Stomach smooth muscle (tissue), 2 donors: ENCODE results near the gene TDRD7.

ENCODE experiments used
- H3K27ac ChIP-seq: one replicate; pipeline ENCODE4 v1.7.0; 2013; ENCODE audit warnings: mild to moderate bottlenecking, low read length, inconsistent platforms
- H3K27me3 ChIP-seq, 2 donors: one replicate each; pipeline ENCODE4 v1.7.0; 2013; ENCODE audit warnings: low read length in 2 of 2; ENCODE audit not compliant: insufficient read depth in 2 of 2, control insufficient read depth in 1 of 2
- H3K36me3 ChIP-seq, 2 donors: one replicate each; pipeline ENCODE4 v1.7.0; 2013; ENCODE audit warnings: low read length in 2 of 2; ENCODE audit not compliant: control insufficient read depth in 2 of 2, insufficient read depth in 2 of 2
- H3K4me1 ChIP-seq: one replicate; pipeline ENCODE4 v1.7.0; 2013; ENCODE audit warnings: low read length; ENCODE audit not compliant: control insufficient read depth, insufficient read depth
- H3K4me3 ChIP-seq, 2 donors: one replicate each; pipeline ENCODE4 v1.7.0; 2013; ENCODE audit warnings: low read length in 2 of 2
- H3K9ac ChIP-seq, 2 donors: one replicate each; pipeline ENCODE4 v1.7.0; 2013; ENCODE audit warnings: low read length in 2 of 2, mild to moderate bottlenecking in 1 of 2
- H3K9me3 ChIP-seq, 2 donors: one replicate each; pipeline ENCODE4 v1.7.0; 2013; ENCODE audit warnings: low read length in 2 of 2; ENCODE audit not compliant: control insufficient read depth in 2 of 2
- donor health status: healthy.
- donor health status: Pancreatic carcinoma.

The TDRD7 gene

GRCh38 chr9:97500263-97500662 is 88.4 kb downstream of the TDRD7 start:
- Histone ChIP-seq H3K27ac (no peak overlapping the region), H3K4me1 (peaks cover 36% of the 10 kb centered on the region), H3K36me3 (peaks cover 0 to 11% of the 10 kb centered on the region in 2 donors), H3K9me3 (no peaks in the 10 kb centered on the region), H3K27me3 (no peaks in the 10 kb centered on the region), H3K4me3 (no peak overlapping the region), H3K9ac (no peak overlapping the region)

GRCh38 chr9:97500765-97501176 is 88.9 kb downstream of the TDRD7 start:
- H3K4me1 ChIP-seq, result peaks cover 41% of the 10 kb centered on the region
- no peaks in the 10 kb centered on the region for H3K27me3 ChIP-seq
- H3K9ac ChIP-seq, result peak overlapping the region; percentile 36 to 44
- peaks cover 0 to 11% of the 10 kb centered on the region in 2 donors for H3K36me3 ChIP-seq
- H3K27ac ChIP-seq, result no peak overlapping the region
- peak overlapping the region; percentile 74 for H3K4me3 ChIP-seq
- H3K9me3 ChIP-seq, result no peaks in the 10 kb centered on the region

- Histone ChIP-seq H3K27me3 (no peaks in the 10 kb centered on the region), H3K9ac (peak within 1 kb of the TSS; percentile 76 to 83), H3K9me3 (no peaks in the 10 kb centered on the region), H3K4me3 (peak within 1 kb of the TSS; percentile 91 to 93), H3K27ac (peak within 1 kb of the TSS; percentile 88), H3K4me1 (peaks cover 47% of the 10 kb centered on the region), H3K36me3 (peaks cover 0 to 7% of the 10 kb centered on the region in 2 donors)
Observed at GRCh38 chr9:97501177-97501971, 89.5 kb downstream of the TDRD7 start, which contains the start of gene TMOD1. TSS of gene TMOD1 (plus strand) at chr9:97501666. CDS start at chr9:97524189, 22,523 bp downstream.

GRCh38 chr9:97501972-97502221 is 90.0 kb downstream of the TDRD7 start:
- H3K36me3 ChIP-seq, result peaks cover 0 to 3% of the 10 kb centered on the region in 2 donors
- peak overlapping the region; percentile 88 for H3K27ac ChIP-seq
- peak overlapping the region; percentile 91 to 93 for H3K4me3 ChIP-seq
- H3K9me3 ChIP-seq, result no peaks in the 10 kb centered on the region
- H3K9ac ChIP-seq, result peak overlapping the region; percentile 76 to 83
- H3K4me1 ChIP-seq, result peaks cover 51% of the 10 kb centered on the region
- H3K27me3 ChIP-seq, result no peaks in the 10 kb centered on the region

- Histone ChIP-seq H3K36me3 (peaks cover 0 to 3% of the 10 kb centered on the region in 2 donors), H3K4me3 (peak overlapping the region; percentile 91 to 93), H3K4me1 (peaks cover 54% of the 10 kb centered on the region), H3K27ac (peak overlapping the region; percentile 88), H3K9me3 (no peaks in the 10 kb centered on the region), H3K9ac (peak overlapping the region; percentile 76 to 83), H3K27me3 (no peaks in the 10 kb centered on the region)
Observed at GRCh38 chr9:97502222-97502983, 90.5 kb downstream of the TDRD7 start.

- Histone ChIP-seq H3K9ac (peak overlapping the region; percentile 76 to 83), H3K27me3 (no peaks in the 10 kb centered on the region), H3K27ac (peak overlapping the region; percentile 88), H3K4me1 (peaks cover 60% of the 10 kb centered on the region), H3K4me3 (peak overlapping the region; percentile 91 to 93), H3K36me3 (peaks cover 0 to 3% of the 10 kb centered on the region in 2 donors), H3K9me3 (no peaks in the 10 kb centered on the region)
Observed at GRCh38 chr9:97502984-97503861, 91.3 kb downstream of the TDRD7 start.

- Histone ChIP-seq H3K4me1 (peaks cover 64% of the 10 kb centered on the region), H3K27me3 (no peaks in the 10 kb centered on the region), H3K9ac (peak overlapping the region in 1 of 2 donors; percentile 31), H3K9me3 (no peaks in the 10 kb centered on the region), H3K27ac (peak overlapping the region; percentile 88), H3K36me3 (peaks cover 0 to 4% of the 10 kb centered on the region in 2 donors), H3K4me3 (peak overlapping the region; percentile 91 to 93)
Observed at GRCh38 chr9:97503862-97504210, 91.9 kb downstream of the TDRD7 start.

- no peaks in the 10 kb centered on the region for H3K27me3 ChIP-seq
- peaks cover 65% of the 10 kb centered on the region for H3K4me1 ChIP-seq
- H3K4me3 ChIP-seq, result peak overlapping the region; percentile 91 to 93
- peak overlapping the region; percentile 88 for H3K27ac ChIP-seq
- H3K9me3 ChIP-seq, result no peaks in the 10 kb centered on the region
- peak overlapping the region; percentile 31 to 47 for H3K9ac ChIP-seq
- H3K36me3 ChIP-seq, result peaks cover 0 to 4% of the 10 kb centered on the region in 2 donors
Observed at GRCh38 chr9:97504381-97505216, 92.7 kb downstream of the TDRD7 start.

GRCh38 chr9:97505845-97506244 is 93.9 kb downstream of the TDRD7 start:
- Histone ChIP-seq H3K27ac (peak overlapping the region; percentile 88), H3K9ac (no peak overlapping the region), H3K36me3 (peaks cover 0 to 4% of the 10 kb centered on the region in 2 donors), H3K9me3 (no peaks in the 10 kb centered on the region), H3K27me3 (no peaks in the 10 kb centered on the region), H3K4me3 (no peak overlapping the region), H3K4me1 (peaks cover 69% of the 10 kb centered on the region)

- H3K27ac ChIP-seq, result no peak overlapping the region
- H3K9me3 ChIP-seq, result no peaks in the 10 kb centered on the region
- peaks cover 0 to 4% of the 10 kb centered on the region in 2 donors for H3K36me3 ChIP-seq
- H3K9ac ChIP-seq, result no peak overlapping the region
- peaks cover 70% of the 10 kb centered on the region for H3K4me1 ChIP-seq
- H3K27me3 ChIP-seq, result no peaks in the 10 kb centered on the region
- H3K4me3 ChIP-seq, result no peak overlapping the region
Observed at GRCh38 chr9:97506306-97506705, 94.4 kb downstream of the TDRD7 start.
